Endodermal cell (in vitro differentiated cells): ENCODE measurements around the gene GOT1. TPM values are rescaled to one million over a fixed set of nuclear protein-coding genes. Genes with fewer than 3 reads are reported as not detected.

ENCODE experiments used
- DNase-seq: peaks from one replicate; pipeline ENCODE4 v3.0.0-alpha.2; 2017
- H3K27ac ChIP-seq: 2 replicates; pipeline ENCODE4 v1.5.1; 2013; ENCODE audit warnings: mild to moderate bottlenecking, low read depth, low read length, moderate library complexity
- H3K27me3 ChIP-seq: 2 replicates; pipeline ENCODE4 v1.6.1; 2013; ENCODE audit warnings: mild to moderate bottlenecking, low read length, moderate library complexity; ENCODE audit not compliant: insufficient read depth, control insufficient read depth, poor library complexity, severe bottlenecking
- H3K36me3 ChIP-seq: 2 replicates; pipeline ENCODE4 v1.7.0; 2013; ENCODE audit warnings: mild to moderate bottlenecking, low read length, moderate library complexity; ENCODE audit not compliant: control insufficient read depth, insufficient read depth
- H3K4me1 ChIP-seq: one replicate; pipeline ENCODE4 v1.7.0; 2013; ENCODE audit warnings: low read length; ENCODE audit not compliant: control insufficient read depth, insufficient read depth
- H3K4me3 ChIP-seq: 2 replicates; pipeline ENCODE4 v1.5.1; 2013; ENCODE audit warnings: mild to moderate bottlenecking, low read length, moderate library complexity
- H3K9ac ChIP-seq: 2 replicates; pipeline ENCODE4 v1.6.1; 2013; ENCODE audit warnings: mild to moderate bottlenecking, low read length, moderate library complexity; ENCODE audit not compliant: poor library complexity, severe bottlenecking; ENCODE audit errors: extremely low read depth
- H3K9me3 ChIP-seq: 2 replicates; pipeline ENCODE4 v1.6.1; 2013; ENCODE audit warnings: mild to moderate bottlenecking, low read length, moderate library complexity; ENCODE audit not compliant: control insufficient read depth
- H3K27ac Mint-ChIP-seq: 2 replicates; pipeline ENCODE4 v1.8.0; 2020; ENCODE audit warnings: mixed read lengths
- H3K27me3 Mint-ChIP-seq: 2 replicates; pipeline ENCODE4 v1.8.0; 2021; ENCODE audit warnings: mild to moderate bottlenecking, mixed read lengths; ENCODE audit not compliant: insufficient read depth
- H3K36me3 Mint-ChIP-seq: 2 replicates; pipeline ENCODE4 v1.8.0; 2020; ENCODE audit warnings: low read depth, mixed read lengths
- H3K4me1 Mint-ChIP-seq: 2 replicates; pipeline ENCODE4 v1.8.0; 2020; ENCODE audit warnings: mixed read lengths
- H3K4me3 Mint-ChIP-seq: 2 replicates; pipeline ENCODE4 v1.8.0; 2020; ENCODE audit warnings: mild to moderate bottlenecking, moderate library complexity, mixed read lengths
- H3K9me3 Mint-ChIP-seq: 2 replicates; pipeline ENCODE4 v1.8.0; 2020; ENCODE audit warnings: mild to moderate bottlenecking, mixed read lengths
- CTCF ChIP-seq: fragments of 200-600 bp; sonication (generic); conservative IDR thresholded peaks from 2 replicates; pipeline ENCODE4 v1.5.0; 2021; ENCODE audit warnings: antibody characterized with exemption, mild to moderate bottlenecking
- WGBS, 2 experiments: methylation state at CpG; one replicate each; pipeline versions ENCODE4 v1.1.5 to v1.1.7; 2013; ENCODE audit warnings: missing lambda C conversion rate in 2 of 2, mixed read lengths in 1 of 2; ENCODE audit not compliant: insufficient coverage in 1 of 2, insufficient read length in 1 of 2; 5-methylcytosine and 5-hydroxymethylcytosine counted together
- total RNA-seq, 2 donors: library from RNA; stranded (reverse); fragmentation: NEBNext Ultra II Directional in 1 of 2; extraction: Animal tissue kit (Norgen Biotek cat#: 25700) in 1 of 2; gene quantifications; 2 replicates in 1 of 2; 3 replicates in 1 of 2; pipeline ENCODE4 v1.2.1, GENCODE V29; 2021

GOT1 gene
- total RNA-seq, 2 donors from 2014 or later, result 35.1 to 36.5 TPM

GRCh38 chr10:99438890-99439289, 8.5 kb upstream of the GOT1 start:
- H3K27ac ChIP-seq, result no peak overlapping the region
- H3K27me3 ChIP-seq, result peaks cover 21% of the 10 kb centered on the region
- Mint-ChIP-seq H3K27me3 (peaks cover 4% of the 10 kb centered on the region), H3K9me3 (no peaks in the 10 kb centered on the region), H3K36me3 (no peaks in the 10 kb centered on the region), H3K27ac (no peak overlapping the region), H3K4me1 (peaks cover 10% of the 10 kb centered on the region), H3K4me3 (no peak overlapping the region)
- H3K9ac ChIP-seq, result no peak overlapping the region
- no peaks in the 10 kb centered on the region for H3K36me3 ChIP-seq
- peaks cover 5% of the 10 kb centered on the region for H3K4me1 ChIP-seq
- no peak for TF ChIP-seq CTCF
- DNase-seq, result no peak
- H3K9me3 ChIP-seq, result no peaks in the 10 kb centered on the region
- 87 to 92% methylated on average over 2 of the region's 2 CpGs for WGBS, 2 experiments
- H3K4me3 ChIP-seq, result no peak overlapping the region

- Mint-ChIP-seq H3K36me3 (no peaks in the 10 kb centered on the region), H3K9me3 (no peaks in the 10 kb centered on the region), H3K27ac (no peak overlapping the region), H3K27me3 (peaks cover 9% of the 10 kb centered on the region), H3K4me1 (peaks cover 18% of the 10 kb centered on the region), H3K4me3 (no peak overlapping the region)
- WGBS, 2 experiments, result 52 to 55% methylated on average over 2 to 5 of the region's 5 CpGs
- peak; percentile 80 for TF ChIP-seq CTCF
- Histone ChIP-seq H3K36me3 (no peaks in the 10 kb centered on the region), H3K27ac (no peak overlapping the region), H3K4me3 (no peak overlapping the region), H3K9ac (no peak overlapping the region), H3K9me3 (no peaks in the 10 kb centered on the region), H3K4me1 (peaks cover 8% of the 10 kb centered on the region), H3K27me3 (peaks cover 42% of the 10 kb centered on the region)
- no peak for DNase-seq
Observed at GRCh38 chr10:99435986-99436638, 5.7 kb upstream of the GOT1 start.

- 50 to 88% methylated on average over 1 of the region's 1 CpG for WGBS, 2 experiments
- no peaks in the 10 kb centered on the region for H3K36me3 ChIP-seq
- H3K9me3 ChIP-seq, result no peaks in the 10 kb centered on the region
- H3K27ac ChIP-seq, result no peak overlapping the region
- H3K36me3 Mint-ChIP-seq, result no peaks in the 10 kb centered on the region
- H3K4me3 ChIP-seq, result no peak overlapping the region
- H3K4me3 Mint-ChIP-seq, result no peak overlapping the region
- H3K9me3 Mint-ChIP-seq, result no peaks in the 10 kb centered on the region
- peaks cover 27% of the 10 kb centered on the region for H3K4me1 Mint-ChIP-seq
- TF ChIP-seq CTCF, result peak; percentile 64
- no peak for DNase-seq
- H3K4me1 ChIP-seq, result peaks cover 8% of the 10 kb centered on the region
- no peak overlapping the region for H3K27ac Mint-ChIP-seq
- H3K9ac ChIP-seq, result no peak overlapping the region
- peaks cover 42% of the 10 kb centered on the region for H3K27me3 ChIP-seq
- H3K27me3 Mint-ChIP-seq, result peaks cover 5% of the 10 kb centered on the region
Observed at GRCh38 chr10:99433378-99434020, 3.1 kb upstream of the GOT1 start.
